Measurements from ENCODE around the gene SMARCA1. TPM values are rescaled to one million over a fixed set of nuclear protein-coding genes. Genes with fewer than 3 reads are reported as not detected.

The SMARCA1 gene
- total and polyA plus RNA-seq, 2 donors from 2014 or later: 20.0 to 34.7 TPM

DNA sequence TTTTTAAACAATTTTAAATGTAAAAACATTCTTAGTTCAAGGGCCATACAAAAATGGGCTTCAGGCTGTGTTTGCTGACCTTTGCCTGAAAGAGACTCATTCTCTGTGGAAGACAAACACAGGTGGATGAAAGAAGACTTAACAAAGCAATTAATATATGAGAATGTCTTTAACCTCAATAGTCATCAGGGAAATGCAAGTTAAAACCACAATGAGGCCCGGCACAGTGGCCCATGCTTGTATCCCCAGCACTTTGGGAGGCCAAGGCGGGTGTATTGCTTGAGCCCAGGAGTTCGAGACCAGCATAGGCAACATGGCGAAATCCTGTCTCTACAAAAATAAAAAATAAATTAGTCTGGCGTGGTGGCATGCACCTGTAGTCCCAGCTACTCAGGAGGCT is 7.1 kb upstream of the SMARCA1 start:
- Histone ChIP-seq H3K36me3 (ENCODE audit: control insufficient read depth in 2 of 3, insufficient read depth in 3 of 3, low read length in 3 of 3) (no peaks in the 10 kb centered on the region), H3K9ac (ENCODE audit: low read length in 3 of 3) (no peak overlapping the region), H3K27ac (ENCODE audit: low read depth in 2 of 2, low read length in 2 of 2) (no peak overlapping the region), H3K4me1 (ENCODE audit: control insufficient read depth in 2 of 3, insufficient read depth in 2 of 3, low read depth in 1 of 3, low read length in 3 of 3) (no peaks in the 10 kb centered on the region), H3K27me3 (ENCODE audit: control insufficient read depth, insufficient read depth, low read length) (no peaks in the 10 kb centered on the region), H3K4me3 (ENCODE audit: low read length in 3 of 3) (no peak overlapping the region), H3K9me3 (ENCODE audit: control insufficient read depth in 2 of 3, insufficient read depth in 1 of 3, low read length in 3 of 3) (no peaks in the 10 kb centered on the region)
- FAIRE-seq: no peak
- no peak for DNase-seq
- intact Hi-C loops (cut with DNase I): no loop called here
- TF ChIP-seq, protein P1, sequence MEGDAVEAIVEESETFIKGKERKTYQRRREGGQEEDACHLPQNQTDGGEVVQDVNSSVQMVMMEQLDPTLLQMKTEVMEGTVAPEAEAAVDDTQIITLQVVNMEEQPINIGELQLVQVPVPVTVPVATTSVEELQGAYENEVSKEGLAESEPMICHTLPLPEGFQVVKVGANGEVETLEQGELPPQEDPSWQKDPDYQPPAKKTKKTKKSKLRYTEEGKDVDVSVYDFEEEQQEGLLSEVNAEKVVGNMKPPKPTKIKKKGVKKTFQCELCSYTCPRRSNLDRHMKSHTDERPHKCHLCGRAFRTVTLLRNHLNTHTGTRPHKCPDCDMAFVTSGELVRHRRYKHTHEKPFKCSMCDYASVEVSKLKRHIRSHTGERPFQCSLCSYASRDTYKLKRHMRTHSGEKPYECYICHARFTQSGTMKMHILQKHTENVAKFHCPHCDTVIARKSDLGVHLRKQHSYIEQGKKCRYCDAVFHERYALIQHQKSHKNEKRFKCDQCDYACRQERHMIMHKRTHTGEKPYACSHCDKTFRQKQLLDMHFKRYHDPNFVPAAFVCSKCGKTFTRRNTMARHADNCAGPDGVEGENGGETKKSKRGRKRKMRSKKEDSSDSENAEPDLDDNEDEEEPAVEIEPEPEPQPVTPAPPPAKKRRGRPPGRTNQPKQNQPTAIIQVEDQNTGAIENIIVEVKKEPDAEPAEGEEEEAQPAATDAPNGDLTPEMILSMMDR (IDR thresholded peaks at IDR 0.05; ENCODE audit: borderline replicate concordance, extremely low read depth, insufficient read depth): no peak

GRCh38 chrX:129529685-129530281 is 6.5 kb upstream of the SMARCA1 start:
- Histone ChIP-seq H3K27ac (ENCODE audit: low read depth in 2 of 2, low read length in 2 of 2) (no peak overlapping the region), H3K9ac (ENCODE audit: low read length in 3 of 3) (no peak overlapping the region), H3K4me1 (ENCODE audit: control insufficient read depth in 2 of 3, insufficient read depth in 2 of 3, low read depth in 1 of 3, low read length in 3 of 3) (no peaks in the 10 kb centered on the region), H3K27me3 (ENCODE audit: control insufficient read depth, insufficient read depth, low read length) (no peaks in the 10 kb centered on the region), H3K4me3 (ENCODE audit: low read length in 3 of 3) (no peak overlapping the region), H3K9me3 (ENCODE audit: control insufficient read depth in 2 of 3, insufficient read depth in 1 of 3, low read length in 3 of 3) (no peaks in the 10 kb centered on the region), H3K36me3 (ENCODE audit: control insufficient read depth in 2 of 3, insufficient read depth in 3 of 3, low read length in 3 of 3) (no peaks in the 10 kb centered on the region)
- TF ChIP-seq, protein P1 (IDR thresholded peaks at IDR 0.05; ENCODE audit: borderline replicate concordance, extremely low read depth, insufficient read depth): no peak
- no peak for DNase-seq
- intact Hi-C loops (cut with DNase I): no loop called here
- FAIRE-seq: no peak

- intact Hi-C loops (cut with DNase I): no loop called here
- TF ChIP-seq, protein P1 (IDR thresholded peaks at IDR 0.05; ENCODE audit: borderline replicate concordance, extremely low read depth, insufficient read depth): no peak
- FAIRE-seq: no peak
Observed at GRCh38 chrX:129525896-129526295, 2.6 kb upstream of the SMARCA1 start.

DNA sequence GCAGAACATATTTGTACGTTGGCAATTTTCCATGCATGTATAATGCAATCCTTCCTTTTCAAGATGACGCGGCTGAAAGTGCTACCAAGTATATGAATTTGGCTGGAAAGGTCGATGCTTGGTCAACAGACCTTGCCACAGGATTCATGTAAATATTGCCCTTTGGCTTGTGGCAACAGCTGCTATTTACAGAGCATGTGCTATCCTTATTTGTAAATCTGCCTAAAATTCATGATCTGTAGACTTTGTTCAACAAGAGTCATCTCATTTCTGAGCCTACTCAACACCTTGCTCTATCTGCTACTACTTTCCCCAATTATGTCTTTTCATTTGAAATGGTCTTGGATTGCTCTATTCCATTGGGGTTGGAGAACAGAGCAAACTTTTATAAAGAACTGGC is 1.9 kb upstream of the SMARCA1 start:
- Histone ChIP-seq H3K4me1 (ENCODE audit: control insufficient read depth in 2 of 3, insufficient read depth in 2 of 3, low read depth in 1 of 3, low read length in 3 of 3) (no peaks in the 10 kb centered on the region), H3K9ac (ENCODE audit: low read length in 3 of 3) (no peak overlapping the region), H3K27ac (ENCODE audit: low read depth in 2 of 2, low read length in 2 of 2) (no peak overlapping the region), H3K36me3 (ENCODE audit: control insufficient read depth in 2 of 3, insufficient read depth in 3 of 3, low read length in 3 of 3) (no peaks in the 10 kb centered on the region), H3K4me3 (ENCODE audit: low read length in 3 of 3) (no peak overlapping the region), H3K27me3 (ENCODE audit: control insufficient read depth, insufficient read depth, low read length) (no peaks in the 10 kb centered on the region), H3K9me3 (ENCODE audit: control insufficient read depth in 2 of 3, insufficient read depth in 1 of 3, low read length in 3 of 3) (no peaks in the 10 kb centered on the region)
- DNase-seq (no peak), FAIRE-seq (no peak)
- intact Hi-C loops (cut with DNase I): no loop called here
- TF ChIP-seq, protein P1 (IDR thresholded peaks at IDR 0.05; ENCODE audit: borderline replicate concordance, extremely low read depth, insufficient read depth): no peak

More at GRCh38 chrX:129525896-129526295, 2.6 kb upstream of the SMARCA1 start:
- H3K27ac ChIP-seq (ENCODE audit: low read depth in 2 of 2, low read length in 2 of 2): no peak overlapping the region
- H3K9me3 ChIP-seq (ENCODE audit: control insufficient read depth in 2 of 3, insufficient read depth in 1 of 3, low read length in 3 of 3): no peaks in the 10 kb centered on the region
- H3K4me1 ChIP-seq (ENCODE audit: control insufficient read depth in 2 of 3, insufficient read depth in 2 of 3, low read depth in 1 of 3, low read length in 3 of 3): no peaks in the 10 kb centered on the region
- no peak overlapping the region for H3K4me3 ChIP-seq (ENCODE audit: low read length in 3 of 3)
- no peaks in the 10 kb centered on the region for H3K36me3 ChIP-seq (ENCODE audit: control insufficient read depth in 2 of 3, insufficient read depth in 3 of 3, low read length in 3 of 3)
- H3K9ac ChIP-seq (ENCODE audit: low read length in 3 of 3): no peak overlapping the region
- no peaks in the 10 kb centered on the region for H3K27me3 ChIP-seq (ENCODE audit: control insufficient read depth, insufficient read depth, low read length)
- no peak for DNase-seq
